ENCODE data around the gene SAP30. TPM values are rescaled to one million over a fixed set of nuclear protein-coding genes. Genes with fewer than 3 reads are reported as not detected.

The SAP30 gene
- total RNA-seq, 1 experiment from 2014 or later, result 20.0 TPM

DNA sequence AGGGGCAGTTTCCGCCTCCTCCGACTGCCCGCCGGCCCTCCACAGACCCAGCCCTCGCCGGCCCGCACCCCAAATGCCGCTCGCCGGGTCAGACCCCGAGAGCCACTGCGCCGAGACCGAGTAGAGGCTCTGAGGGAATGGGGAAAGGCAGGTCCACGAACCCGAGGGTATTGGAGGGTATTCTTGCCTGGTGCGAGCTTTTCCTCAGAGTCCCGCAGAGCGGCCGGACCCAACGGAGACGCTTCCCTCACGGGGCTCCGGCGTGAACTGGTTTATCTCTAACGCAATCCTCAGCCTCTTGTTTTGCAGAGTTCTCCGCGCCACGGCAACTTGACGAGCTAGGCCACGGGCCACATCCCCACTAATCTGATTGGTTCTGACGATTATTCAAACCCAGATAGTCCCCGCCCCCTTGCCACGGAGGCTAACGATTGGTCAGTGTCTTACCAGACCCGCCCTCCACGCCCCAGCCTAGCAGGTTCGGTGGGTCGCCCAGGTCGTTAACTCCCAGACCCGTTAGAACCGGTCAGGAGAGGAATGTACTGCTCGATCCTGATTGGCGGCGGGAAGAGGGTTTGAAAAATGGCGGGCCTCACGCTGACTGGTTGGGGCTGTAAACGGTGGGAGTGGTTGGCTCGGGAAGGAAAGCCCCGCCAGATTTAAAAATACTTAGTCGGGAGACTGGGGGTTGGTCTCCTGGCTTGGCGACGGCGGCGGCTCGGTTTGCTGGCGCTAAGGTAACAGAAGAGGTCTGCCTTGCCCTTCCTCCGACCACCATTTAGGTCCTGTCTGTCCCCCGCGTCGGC, 36.5 kb upstream of the SAP30 start, which contains the start of gene HMGB2 (continued):
- TF ChIP-seq, protein P1, sequence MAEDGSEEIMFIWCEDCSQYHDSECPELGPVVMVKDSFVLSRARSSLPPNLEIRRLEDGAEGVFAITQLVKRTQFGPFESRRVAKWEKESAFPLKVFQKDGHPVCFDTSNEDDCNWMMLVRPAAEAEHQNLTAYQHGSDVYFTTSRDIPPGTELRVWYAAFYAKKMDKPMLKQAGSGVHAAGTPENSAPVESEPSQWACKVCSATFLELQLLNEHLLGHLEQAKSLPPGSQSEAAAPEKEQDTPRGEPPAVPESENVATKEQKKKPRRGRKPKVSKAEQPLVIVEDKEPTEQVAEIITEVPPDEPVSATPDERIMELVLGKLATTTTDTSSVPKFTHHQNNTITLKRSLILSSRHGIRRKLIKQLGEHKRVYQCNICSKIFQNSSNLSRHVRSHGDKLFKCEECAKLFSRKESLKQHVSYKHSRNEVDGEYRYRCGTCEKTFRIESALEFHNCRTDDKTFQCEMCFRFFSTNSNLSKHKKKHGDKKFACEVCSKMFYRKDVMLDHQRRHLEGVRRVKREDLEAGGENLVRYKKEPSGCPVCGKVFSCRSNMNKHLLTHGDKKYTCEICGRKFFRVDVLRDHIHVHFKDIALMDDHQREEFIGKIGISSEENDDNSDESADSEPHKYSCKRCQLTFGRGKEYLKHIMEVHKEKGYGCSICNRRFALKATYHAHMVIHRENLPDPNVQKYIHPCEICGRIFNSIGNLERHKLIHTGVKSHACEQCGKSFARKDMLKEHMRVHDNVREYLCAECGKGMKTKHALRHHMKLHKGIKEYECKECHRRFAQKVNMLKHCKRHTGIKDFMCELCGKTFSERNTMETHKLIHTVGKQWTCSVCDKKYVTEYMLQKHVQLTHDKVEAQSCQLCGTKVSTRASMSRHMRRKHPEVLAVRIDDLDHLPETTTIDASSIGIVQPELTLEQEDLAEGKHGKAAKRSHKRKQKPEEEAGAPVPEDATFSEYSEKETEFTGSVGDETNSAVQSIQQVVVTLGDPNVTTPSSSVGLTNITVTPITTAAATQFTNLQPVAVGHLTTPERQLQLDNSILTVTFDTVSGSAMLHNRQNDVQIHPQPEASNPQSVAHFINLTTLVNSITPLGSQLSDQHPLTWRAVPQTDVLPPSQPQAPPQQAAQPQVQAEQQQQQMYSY (CRISPR knock-in tag; IDR thresholded peaks at IDR 0.05), result no peak
- TF ChIP-seq, protein P2, sequence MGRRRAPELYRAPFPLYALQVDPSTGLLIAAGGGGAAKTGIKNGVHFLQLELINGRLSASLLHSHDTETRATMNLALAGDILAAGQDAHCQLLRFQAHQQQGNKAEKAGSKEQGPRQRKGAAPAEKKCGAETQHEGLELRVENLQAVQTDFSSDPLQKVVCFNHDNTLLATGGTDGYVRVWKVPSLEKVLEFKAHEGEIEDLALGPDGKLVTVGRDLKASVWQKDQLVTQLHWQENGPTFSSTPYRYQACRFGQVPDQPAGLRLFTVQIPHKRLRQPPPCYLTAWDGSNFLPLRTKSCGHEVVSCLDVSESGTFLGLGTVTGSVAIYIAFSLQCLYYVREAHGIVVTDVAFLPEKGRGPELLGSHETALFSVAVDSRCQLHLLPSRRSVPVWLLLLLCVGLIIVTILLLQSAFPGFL (CRISPR knock-in tag; IDR thresholded peaks at IDR 0.05; ENCODE audit: borderline replicate concordance), result 0 out of 2 replicates have a peak, but pooled peaks have one; percentile 75
- peak; percentile 59; the same call in 1 of the 2 replicates for TF ChIP-seq ETV6 (CRISPR knock-in tag; IDR thresholded peaks at IDR 0.05)
- no peak for TF ChIP-seq GRHL2 (CRISPR knock-in tag; IDR thresholded peaks at IDR 0.05; ENCODE audit: insufficient replicate concordance, severe bottlenecking)
- TF ChIP-seq, protein P3, sequence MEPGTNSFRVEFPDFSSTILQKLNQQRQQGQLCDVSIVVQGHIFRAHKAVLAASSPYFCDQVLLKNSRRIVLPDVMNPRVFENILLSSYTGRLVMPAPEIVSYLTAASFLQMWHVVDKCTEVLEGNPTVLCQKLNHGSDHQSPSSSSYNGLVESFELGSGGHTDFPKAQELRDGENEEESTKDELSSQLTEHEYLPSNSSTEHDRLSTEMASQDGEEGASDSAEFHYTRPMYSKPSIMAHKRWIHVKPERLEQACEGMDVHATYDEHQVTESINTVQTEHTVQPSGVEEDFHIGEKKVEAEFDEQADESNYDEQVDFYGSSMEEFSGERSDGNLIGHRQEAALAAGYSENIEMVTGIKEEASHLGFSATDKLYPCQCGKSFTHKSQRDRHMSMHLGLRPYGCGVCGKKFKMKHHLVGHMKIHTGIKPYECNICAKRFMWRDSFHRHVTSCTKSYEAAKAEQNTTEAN (CRISPR knock-in tag; IDR thresholded peaks at IDR 0.05), result 0 out of 2 replicates have a peak, but pooled peaks have one; percentile 59
- TF ChIP-seq, protein P4, sequence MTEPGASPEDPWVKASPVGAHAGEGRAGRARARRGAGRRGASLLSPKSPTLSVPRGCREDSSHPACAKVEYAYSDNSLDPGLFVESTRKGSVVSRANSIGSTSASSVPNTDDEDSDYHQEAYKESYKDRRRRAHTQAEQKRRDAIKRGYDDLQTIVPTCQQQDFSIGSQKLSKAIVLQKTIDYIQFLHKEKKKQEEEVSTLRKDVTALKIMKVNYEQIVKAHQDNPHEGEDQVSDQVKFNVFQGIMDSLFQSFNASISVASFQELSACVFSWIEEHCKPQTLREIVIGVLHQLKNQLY (CRISPR knock-in tag; IDR thresholded peaks at IDR 0.05), result 0 out of 2 replicates have a peak, but pooled peaks have one; percentile 12
- TF ChIP-seq, protein P5, sequence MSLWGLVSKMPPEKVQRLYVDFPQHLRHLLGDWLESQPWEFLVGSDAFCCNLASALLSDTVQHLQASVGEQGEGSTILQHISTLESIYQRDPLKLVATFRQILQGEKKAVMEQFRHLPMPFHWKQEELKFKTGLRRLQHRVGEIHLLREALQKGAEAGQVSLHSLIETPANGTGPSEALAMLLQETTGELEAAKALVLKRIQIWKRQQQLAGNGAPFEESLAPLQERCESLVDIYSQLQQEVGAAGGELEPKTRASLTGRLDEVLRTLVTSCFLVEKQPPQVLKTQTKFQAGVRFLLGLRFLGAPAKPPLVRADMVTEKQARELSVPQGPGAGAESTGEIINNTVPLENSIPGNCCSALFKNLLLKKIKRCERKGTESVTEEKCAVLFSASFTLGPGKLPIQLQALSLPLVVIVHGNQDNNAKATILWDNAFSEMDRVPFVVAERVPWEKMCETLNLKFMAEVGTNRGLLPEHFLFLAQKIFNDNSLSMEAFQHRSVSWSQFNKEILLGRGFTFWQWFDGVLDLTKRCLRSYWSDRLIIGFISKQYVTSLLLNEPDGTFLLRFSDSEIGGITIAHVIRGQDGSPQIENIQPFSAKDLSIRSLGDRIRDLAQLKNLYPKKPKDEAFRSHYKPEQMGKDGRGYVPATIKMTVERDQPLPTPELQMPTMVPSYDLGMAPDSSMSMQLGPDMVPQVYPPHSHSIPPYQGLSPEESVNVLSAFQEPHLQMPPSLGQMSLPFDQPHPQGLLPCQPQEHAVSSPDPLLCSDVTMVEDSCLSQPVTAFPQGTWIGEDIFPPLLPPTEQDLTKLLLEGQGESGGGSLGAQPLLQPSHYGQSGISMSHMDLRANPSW (CRISPR knock-in tag; conservative IDR thresholded peaks at IDR 0.05; ENCODE audit: low read depth), result no peak
- TF ChIP-seq ESRRA (CRISPR knock-in tag; IDR thresholded peaks at IDR 0.05; ENCODE audit: borderline replicate concordance), result 0 out of 2 replicates have a peak, but pooled peaks have one; percentile 33
- peak; percentile 76; the same call in 1 of the 2 replicates for TF ChIP-seq TEAD1 (CRISPR knock-in tag; IDR thresholded peaks at IDR 0.05)
- TF ChIP-seq ZNF138 (CRISPR knock-in tag; conservative IDR thresholded peaks at IDR 0.05), result no peak
- TF ChIP-seq IRF2 (CRISPR knock-in tag; IDR thresholded peaks at IDR 0.05; ENCODE audit: borderline replicate concordance, low read depth), result no peak
- TF ChIP-seq, protein P6, sequence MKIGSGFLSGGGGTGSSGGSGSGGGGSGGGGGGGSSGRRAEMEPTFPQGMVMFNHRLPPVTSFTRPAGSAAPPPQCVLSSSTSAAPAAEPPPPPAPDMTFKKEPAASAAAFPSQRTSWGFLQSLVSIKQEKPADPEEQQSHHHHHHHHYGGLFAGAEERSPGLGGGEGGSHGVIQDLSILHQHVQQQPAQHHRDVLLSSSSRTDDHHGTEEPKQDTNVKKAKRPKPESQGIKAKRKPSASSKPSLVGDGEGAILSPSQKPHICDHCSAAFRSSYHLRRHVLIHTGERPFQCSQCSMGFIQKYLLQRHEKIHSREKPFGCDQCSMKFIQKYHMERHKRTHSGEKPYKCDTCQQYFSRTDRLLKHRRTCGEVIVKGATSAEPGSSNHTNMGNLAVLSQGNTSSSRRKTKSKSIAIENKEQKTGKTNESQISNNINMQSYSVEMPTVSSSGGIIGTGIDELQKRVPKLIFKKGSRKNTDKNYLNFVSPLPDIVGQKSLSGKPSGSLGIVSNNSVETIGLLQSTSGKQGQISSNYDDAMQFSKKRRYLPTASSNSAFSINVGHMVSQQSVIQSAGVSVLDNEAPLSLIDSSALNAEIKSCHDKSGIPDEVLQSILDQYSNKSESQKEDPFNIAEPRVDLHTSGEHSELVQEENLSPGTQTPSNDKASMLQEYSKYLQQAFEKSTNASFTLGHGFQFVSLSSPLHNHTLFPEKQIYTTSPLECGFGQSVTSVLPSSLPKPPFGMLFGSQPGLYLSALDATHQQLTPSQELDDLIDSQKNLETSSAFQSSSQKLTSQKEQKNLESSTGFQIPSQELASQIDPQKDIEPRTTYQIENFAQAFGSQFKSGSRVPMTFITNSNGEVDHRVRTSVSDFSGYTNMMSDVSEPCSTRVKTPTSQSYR (CRISPR knock-in tag; IDR thresholded peaks at IDR 0.05), result peak; percentile 69; the same call in 1 of the 2 replicates
- TF ChIP-seq, protein P7, sequence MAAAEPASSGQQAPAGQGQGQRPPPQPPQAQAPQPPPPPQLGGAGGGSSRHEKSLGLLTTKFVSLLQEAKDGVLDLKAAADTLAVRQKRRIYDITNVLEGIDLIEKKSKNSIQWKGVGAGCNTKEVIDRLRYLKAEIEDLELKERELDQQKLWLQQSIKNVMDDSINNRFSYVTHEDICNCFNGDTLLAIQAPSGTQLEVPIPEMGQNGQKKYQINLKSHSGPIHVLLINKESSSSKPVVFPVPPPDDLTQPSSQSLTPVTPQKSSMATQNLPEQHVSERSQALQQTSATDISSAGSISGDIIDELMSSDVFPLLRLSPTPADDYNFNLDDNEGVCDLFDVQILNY (CRISPR knock-in tag; IDR thresholded peaks at IDR 0.05), result peak; percentile 81; the same call in 1 of the 2 replicates
- TF ChIP-seq, protein P8, sequence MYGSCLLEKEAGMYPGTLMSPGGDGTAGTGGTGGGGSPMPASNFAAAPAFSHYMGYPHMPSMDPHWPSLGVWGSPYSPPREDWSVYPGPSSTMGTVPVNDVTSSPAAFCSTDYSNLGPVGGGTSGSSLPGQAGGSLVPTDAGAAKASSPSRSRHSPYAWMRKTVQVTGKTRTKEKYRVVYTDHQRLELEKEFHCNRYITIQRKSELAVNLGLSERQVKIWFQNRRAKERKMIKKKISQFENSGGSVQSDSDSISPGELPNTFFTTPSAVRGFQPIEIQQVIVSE (CRISPR knock-in tag; IDR thresholded peaks at IDR 0.05; ENCODE audit: borderline replicate concordance), result no peak
- peak; percentile 98 for TF ChIP-seq NFYB (CRISPR knock-in tag; conservative IDR thresholded peaks at IDR 0.05; ENCODE audit: low read depth)
- no peak for TF ChIP-seq FOXJ3 (CRISPR knock-in tag; IDR thresholded peaks at IDR 0.05; ENCODE audit: borderline replicate concordance)
- TF ChIP-seq, protein P9, sequence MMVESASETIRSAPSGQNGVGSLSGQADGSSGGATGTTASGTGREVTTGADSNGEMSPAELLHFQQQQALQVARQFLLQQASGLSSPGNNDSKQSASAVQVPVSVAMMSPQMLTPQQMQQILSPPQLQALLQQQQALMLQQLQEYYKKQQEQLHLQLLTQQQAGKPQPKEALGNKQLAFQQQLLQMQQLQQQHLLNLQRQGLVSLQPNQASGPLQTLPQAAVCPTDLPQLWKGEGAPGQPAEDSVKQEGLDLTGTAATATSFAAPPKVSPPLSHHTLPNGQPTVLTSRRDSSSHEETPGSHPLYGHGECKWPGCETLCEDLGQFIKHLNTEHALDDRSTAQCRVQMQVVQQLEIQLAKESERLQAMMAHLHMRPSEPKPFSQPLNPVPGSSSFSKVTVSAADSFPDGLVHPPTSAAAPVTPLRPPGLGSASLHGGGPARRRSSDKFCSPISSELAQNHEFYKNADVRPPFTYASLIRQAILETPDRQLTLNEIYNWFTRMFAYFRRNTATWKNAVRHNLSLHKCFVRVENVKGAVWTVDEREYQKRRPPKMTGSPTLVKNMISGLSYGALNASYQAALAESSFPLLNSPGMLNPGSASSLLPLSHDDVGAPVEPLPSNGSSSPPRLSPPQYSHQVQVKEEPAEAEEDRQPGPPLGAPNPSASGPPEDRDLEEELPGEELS (CRISPR knock-in tag; IDR thresholded peaks at IDR 0.05), result 0 out of 2 replicates have a peak, but pooled peaks have one; percentile 35
- TF ChIP-seq JUN (CRISPR knock-in tag; IDR thresholded peaks at IDR 0.05), result no peak
- no peak for TF ChIP-seq OVOL2 (CRISPR knock-in tag; IDR thresholded peaks at IDR 0.05; ENCODE audit: borderline replicate concordance)
- no peak for TF ChIP-seq TCF7 (CRISPR knock-in tag; IDR thresholded peaks at IDR 0.05; ENCODE audit: low read depth)
